Testis (tissue), 2 donors: ENCODE measurements around the gene MSN.
"Not testable (repeated sequence)": the region's sequence is repeated elsewhere in the genome, so short reads cannot be mapped to it uniquely, and the experiment has no call there.

ENCODE experiments used
- CTCF ChIP-seq, 3 experiments: fragments of 450-650 bp in 2 of 3; fragments of 200-600 bp in 1 of 3; sonication (generic) in 1 of 3; IDR thresholded peaks; one replicate each; pipeline ENCODE4 v1.5.1; 2016 to 2019; ENCODE audit warnings: antibody characterized with exemption in 3 of 3, mild to moderate bottlenecking in 2 of 3, moderate library complexity in 1 of 3
- POLR2A ChIP-seq: fragments of 450-650 bp; IDR thresholded peaks from one replicate; pipeline ENCODE4 v1.6.1; 2017; ENCODE audit warnings: antibody characterized with exemption, mild to moderate bottlenecking, moderate library complexity

- not testable (repeated sequence) for TF ChIP-seq CTCF (IDR thresholded peaks at IDR 0.05); POLR2A
Observed at GRCh38 chrX:65759525-65759924, 92.1 kb downstream of the MSN start.
